GM18858 (cell line): Measurements from ENCODE around the gene CYP27C1.
"Not testable (repeated sequence)": the region's sequence is repeated elsewhere in the genome, so short reads cannot be mapped to it uniquely, and the experiment has no call there.

ENCODE experiments used
- ATAC-seq: cut with Tn5 transposase; IDR thresholded peaks from one replicate; pipeline ENCODE4 v1.9.1; 2021; ENCODE audit not compliant: unreplicated experiment

Gene CYP27C1, protein sequence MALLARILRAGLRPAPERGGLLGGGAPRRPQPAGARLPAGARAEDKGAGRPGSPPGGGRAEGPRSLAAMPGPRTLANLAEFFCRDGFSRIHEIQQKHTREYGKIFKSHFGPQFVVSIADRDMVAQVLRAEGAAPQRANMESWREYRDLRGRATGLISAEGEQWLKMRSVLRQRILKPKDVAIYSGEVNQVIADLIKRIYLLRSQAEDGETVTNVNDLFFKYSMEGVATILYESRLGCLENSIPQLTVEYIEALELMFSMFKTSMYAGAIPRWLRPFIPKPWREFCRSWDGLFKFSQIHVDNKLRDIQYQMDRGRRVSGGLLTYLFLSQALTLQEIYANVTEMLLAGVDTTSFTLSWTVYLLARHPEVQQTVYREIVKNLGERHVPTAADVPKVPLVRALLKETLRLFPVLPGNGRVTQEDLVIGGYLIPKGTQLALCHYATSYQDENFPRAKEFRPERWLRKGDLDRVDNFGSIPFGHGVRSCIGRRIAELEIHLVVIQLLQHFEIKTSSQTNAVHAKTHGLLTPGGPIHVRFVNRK

DNA sequence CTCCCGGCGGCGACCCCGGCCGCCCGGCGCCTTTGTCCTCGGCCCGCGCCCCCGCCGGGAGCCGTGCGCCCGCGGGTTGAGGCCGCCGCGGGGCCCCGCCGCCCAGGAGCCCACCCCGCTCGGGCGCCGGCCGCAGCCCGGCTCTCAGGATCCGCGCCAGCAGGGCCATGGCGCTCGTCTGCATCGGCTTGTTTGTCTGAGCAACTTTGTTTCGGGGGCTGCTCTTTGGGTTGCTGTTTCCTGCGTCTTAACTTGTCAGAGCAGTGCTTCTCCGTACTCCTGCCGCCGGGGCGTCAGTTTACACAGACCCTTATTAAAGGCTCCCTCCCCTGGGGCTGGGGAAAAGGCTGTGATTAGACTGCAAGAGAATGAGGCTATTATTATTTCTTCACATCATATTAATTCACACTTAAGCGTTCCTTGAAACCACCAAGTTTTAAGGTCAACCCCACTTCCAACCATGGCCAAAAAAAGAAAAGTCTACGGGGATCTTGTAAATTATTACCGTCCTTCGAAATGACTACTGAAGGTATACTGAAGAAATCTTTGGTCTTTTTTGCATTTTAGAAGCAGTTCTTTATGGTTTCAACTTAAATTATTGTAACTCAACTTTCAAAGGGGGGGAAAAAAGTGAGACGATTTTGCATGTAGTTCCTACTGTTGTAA is at the start of gene CYP27C1:
TSS of gene CYP27C1 (minus strand) at position 198 of the 666 bp plus-strand sequence. CDS start at position 169, 29 bp downstream.
- no peak for ATAC-seq

DNA sequence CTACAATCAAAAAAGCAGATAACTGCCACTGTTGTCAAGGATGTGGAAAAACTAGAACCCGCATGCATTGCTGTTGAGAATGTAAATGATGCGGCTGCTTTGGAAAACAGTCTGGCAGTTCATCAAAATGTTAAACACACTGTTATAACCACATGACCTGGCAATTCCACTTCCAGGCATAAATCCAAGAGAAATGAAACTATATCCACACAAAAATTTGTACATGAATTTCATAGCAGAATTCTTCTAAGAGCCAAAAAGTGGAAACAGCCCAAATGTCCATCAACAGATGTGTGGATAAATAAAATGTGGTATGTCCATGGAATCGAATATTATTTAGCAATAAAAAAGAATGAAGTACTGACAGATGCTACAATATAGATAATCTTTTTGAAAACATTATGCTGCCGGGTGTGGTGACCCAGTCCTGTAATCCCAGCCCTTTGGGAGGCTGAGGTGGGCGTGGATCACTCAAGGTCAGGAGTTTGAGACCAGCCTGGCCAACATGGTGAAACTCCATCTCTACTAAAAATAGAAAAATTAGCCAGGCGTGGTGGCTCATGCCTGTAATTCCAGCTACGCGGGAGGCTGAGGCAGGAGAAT is 41.8 kb upstream of the CYP27C1 start:
- no peak for ATAC-seq

DNA sequence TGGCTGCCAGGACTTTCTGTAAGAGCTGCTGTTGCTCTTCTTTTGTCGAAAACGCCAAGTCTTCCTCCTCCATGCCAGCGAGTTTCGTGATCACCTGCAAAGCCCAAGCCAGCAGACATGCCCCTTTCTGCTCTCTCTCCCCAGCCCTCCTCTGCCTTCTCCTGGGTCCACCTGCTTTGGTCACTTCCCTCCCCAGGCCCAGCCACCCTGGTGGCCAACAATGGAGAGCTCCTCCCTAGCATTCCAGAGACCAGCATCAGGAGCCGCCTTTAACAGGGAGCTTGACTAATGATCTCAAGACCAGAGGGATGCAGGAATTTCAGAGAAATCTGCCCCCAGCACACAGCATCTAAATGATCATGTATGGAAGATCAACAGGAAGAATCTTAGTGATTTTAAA is 39.3 kb upstream of the CYP27C1 start:
- no peak for ATAC-seq

DNA sequence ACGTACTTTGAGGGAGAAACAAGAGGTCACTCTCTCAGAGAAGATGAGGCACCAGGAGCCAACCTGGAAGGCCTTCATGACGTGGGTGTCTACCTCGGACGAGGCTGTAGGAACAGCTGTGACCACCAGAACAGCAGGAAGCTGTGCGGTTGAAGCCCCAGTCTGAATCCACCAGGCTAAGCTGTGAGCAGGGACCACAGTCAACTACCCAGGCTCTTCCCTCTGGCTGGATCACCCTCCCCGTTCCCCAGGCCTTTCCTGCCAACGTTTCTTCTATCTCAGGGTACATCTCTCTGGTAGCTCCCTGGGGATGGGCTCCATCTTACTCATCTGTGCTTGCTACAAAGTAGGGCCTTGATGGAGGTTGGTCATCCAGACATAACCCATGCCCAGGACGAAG is 36.8 kb upstream of the CYP27C1 start:
- ATAC-seq, result no peak

DNA sequence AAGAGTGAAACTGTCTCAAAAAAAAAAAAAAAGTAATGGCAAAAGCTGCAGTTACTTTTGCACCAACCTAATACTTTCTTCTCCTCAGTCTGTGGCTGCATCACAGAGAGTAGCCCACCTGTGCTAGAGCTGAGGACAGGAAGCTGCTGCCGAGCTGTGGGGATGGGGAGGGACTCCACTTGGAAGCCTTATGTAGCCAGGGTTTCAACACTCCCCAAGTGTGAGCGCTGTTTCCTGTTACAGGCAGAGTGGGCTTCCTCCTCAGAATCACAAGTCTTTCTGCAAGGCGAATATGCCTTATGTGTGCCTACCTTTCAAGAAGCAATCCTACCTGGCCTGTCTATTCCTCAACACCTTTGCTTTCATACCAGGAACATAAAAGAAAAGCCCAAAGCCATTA is 36.3 kb upstream of the CYP27C1 start:
- ATAC-seq, result no peak

DNA sequence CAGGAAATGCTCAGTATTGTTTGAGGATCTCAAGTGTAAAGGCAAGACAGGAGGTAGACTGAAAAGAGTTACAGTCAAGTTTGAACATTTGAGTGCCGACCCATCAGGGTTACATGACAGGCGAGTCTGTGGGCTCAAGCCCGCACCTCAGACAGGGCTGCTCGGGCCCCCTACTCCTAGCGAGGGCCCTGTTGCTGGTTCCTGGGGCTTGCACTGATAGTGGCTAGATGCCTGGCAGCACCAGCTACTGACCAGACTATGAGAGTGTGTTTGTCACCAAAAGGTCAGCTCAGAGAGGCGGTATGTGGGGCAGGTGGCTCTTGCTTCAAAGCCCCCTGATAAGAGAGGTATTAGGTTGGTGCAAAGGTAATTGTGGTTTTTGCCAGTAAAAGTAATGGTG is 35.6 kb upstream of the CYP27C1 start:
- no peak for ATAC-seq

DNA sequence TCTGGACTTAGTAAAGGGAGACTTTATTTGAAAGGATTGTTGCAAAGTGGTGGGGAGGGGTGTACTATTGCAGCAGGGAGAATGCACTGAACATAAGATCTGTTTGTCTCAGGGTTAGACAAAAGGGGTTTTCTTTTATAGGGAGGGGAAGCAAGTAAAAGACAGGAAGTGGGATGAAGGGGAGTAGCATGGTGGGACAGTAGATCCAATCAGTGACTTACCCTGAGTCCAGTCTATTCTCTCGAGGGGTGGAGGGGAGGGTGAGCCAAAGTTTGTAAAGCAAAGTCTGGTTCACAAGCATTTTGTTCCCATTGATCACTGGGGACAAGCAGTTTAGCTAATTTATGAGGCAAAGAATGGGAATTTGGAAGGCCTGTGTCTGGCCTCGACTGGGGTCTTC is 35.0 kb upstream of the CYP27C1 start:
- no peak for ATAC-seq

DNA sequence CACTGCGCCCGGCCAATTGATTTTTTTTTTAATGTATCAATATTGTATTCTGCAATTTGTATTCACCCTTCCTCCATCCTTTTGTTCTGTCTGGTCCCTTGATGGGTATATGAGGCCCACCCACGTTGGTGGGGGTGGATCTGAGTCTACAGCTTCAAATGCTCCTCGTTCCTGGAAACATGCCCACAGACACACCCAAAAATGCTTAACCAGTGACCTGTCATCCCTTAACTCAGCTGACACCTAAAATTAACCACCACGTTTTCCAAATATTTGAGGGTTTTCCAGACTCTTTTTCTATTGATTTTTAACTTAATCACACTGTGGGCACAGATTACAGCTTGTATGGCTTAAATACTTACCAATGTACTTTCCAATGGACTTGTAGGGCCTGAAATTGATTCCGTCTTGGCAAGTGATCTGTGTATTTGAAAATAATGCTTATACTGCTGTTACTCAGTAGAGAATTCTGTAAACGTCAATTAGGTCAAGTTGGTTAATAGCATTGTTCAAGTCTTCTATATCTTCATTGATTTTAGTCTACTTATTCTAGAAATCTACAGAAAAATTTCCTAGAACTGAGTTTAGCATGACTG is 34.4 kb upstream of the CYP27C1 start:
- no peak for ATAC-seq

DNA sequence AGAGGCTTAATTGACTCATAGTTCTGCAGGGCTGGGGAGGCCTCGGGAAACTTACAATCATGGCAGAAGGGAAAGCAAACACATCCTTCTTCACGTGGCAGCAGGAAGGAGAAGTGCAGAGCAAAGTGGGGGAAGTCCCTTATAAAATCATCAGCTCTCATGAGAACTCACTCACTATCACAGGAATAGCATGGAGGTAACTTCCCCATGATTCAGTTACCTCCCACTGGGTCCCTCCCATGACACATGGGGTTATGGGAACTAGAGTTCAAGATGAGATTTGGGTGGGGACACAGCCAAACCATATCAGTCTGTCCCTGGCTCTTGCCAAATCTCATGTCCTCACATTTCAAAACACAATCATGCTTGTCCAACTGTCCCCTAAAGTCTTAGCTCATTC is 21.1 kb upstream of the CYP27C1 start:
- ATAC-seq, result not testable (repeated sequence)

DNA sequence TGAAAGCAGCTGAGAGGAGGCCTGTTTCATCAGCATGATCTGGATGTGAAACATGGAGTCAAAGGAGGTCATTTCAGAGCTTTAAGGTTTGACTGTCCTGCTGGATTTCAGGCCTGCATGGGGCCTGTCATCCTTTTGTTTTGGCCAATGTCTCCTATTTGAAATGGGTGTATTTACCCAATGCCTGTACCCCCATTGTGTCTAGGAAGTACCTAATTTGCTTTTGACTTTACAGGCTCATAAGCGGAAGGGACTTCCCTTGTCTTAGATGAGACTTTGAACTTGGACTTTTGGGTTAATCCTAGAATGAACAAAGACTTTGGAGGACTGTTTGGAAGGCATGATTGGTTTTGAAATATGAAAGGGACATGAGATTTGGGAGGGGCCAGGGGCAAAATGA is 19.3 kb upstream of the CYP27C1 start:
- no peak for ATAC-seq

DNA sequence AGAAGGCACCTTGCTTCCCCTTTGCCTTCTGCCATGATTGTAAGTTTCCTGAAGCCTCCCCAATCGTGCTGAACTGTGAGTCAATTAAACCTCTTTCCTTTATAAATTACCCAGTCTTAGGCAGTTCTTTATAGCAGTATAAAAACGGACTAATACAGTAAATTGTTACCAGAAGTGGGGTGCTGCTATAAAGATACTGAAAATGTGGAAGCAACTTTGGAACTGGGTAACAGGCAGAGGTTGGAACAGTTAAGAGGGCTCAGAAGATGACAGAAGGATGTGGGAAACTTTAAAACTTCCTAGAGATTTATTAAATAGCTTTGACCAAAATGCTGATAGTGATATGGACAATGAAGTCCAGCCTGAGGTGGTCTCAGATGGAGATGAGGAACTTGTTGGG is 17.7 kb upstream of the CYP27C1 start:
- ATAC-seq, result not testable (repeated sequence)

DNA sequence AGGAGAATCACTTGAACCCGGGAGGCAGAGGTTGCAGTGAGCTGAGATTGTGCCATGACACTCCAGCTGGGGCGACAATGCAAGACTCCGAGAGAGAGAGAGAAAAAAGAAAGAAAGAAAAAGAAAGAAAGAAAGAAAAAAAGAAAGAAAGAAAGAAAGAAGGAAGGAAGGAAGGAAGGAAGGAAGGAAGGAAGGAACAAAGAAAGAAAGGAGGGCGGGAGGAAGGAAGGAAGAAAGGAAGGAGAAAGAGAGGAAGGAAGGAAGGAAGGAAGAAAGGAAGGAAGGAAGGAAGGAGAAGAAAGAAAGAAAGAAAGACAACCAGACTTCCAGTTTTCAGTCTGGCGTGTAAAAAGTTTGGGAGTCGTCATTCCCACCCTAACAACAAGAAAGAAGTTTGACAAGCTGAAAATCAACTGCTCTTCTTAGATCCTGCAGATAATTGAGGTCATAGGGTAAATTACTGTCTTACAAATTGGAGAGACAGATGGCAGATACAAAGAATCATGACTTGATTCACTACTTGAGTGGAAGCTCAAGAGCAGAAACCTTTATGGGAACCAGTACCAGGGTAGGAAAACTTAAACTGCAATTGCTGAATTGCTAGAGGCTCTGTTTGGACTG is 15.1 kb upstream of the CYP27C1 start:
- no peak for ATAC-seq

DNA sequence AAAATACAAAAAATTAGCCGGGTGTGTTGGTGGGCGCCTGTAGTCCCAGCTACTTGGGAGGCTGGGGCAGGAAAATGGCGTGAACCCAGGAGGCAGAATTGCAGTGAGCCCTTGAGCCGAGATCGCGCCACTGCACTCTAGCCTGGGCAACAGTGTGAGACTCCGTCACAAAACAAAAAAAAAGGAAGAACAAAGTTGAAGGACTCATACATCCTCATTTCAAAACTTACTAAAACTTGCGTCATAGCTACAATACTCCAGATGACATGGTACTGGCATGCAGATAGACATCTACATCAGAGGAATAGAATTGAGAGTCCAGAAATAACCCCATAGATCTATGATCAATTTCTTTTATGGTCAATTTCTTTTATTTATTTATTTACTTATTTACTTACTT is 13.6 kb upstream of the CYP27C1 start:
- ATAC-seq, result no peak

DNA sequence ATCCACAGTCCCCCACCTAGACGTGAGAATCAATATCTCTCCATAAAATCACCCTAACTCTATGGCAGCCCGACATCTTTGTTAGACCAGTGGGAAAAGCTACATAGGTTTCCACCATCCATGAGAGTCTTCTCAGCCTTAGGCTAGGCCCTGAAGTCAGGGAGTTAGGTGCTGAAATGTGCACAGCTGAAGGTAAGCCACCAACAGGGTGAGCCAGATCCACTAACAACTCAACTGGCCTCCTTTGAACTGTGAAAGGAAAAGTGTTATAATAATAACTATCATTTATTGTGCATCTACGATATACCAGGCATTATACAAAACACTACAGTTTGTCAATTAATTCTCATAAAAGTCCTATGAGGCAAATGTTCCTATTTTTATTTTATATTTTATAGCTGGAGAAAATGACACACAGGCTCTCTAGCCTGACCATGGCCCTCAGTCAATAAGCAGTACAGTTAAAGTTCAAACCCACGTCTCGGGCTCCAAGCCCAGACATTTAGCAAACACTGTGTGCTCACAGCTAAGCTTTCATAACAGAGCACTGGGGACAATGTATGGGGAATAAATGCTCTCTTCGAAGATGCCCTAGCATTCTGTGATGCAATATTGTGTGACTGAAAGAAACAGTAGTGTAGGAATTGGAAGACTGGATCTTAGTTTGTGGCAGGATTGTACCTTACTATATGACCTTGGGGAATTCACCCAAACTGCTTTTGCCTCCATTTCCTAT is 11.2 kb upstream of the CYP27C1 start:
- no peak for ATAC-seq

DNA sequence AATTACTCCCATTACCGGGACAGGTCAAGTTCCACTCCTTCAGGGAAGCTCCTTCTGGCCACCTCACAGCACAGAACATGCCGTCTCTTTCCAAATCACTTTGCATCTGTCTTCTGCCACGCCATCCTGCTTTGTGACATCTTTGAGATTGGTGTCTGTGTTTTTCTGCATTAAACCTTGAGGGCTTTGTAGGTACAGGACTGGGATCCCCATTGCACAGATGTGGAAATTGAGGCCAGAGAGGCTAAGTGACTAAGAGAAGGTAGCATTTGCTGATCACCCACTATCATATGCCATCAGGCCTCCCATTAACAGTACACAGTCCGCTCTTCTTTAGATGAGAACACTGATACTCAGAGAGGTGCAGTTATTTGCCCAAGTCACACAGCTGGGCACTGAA is 9.5 kb upstream of the CYP27C1 start:
- no peak for ATAC-seq

DNA sequence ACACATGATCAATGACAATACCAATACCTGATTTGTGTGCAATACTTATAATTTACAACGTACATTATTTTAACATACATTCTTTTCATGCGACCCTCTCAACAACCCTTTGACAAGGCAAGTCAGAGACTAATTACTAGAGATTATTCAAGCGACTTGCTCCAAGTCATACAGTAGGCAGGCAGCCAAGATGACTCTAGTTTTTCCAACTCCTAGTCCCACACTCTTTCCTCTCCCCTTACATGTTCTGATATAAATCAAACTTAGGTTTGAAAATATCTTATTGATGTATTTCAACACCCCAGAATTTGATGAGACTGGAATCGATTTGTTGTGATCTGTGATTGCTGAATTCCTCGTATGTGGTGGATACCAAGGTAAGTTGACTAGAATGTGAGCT is 8.0 kb upstream of the CYP27C1 start:
- no peak for ATAC-seq

DNA sequence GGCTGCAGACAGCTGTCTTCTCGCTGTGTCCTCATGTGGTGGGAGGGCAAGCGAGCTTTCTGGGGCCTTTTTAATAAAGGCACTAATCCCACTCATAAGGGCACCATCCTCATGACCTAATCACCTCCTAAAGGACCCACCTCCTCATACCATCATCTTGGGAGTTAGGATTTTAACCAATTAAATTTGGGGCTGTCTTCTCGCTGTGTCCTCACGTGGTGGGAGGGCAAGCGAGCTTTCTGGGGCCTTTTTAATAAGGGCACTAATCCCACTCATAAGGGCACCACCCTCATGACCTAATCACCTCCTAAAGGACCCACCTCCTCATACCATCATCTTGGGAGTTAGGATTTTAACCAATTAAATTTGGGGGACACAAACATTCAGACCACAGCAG is 7.2 kb upstream of the CYP27C1 start:
- ATAC-seq, result not testable (repeated sequence)

DNA sequence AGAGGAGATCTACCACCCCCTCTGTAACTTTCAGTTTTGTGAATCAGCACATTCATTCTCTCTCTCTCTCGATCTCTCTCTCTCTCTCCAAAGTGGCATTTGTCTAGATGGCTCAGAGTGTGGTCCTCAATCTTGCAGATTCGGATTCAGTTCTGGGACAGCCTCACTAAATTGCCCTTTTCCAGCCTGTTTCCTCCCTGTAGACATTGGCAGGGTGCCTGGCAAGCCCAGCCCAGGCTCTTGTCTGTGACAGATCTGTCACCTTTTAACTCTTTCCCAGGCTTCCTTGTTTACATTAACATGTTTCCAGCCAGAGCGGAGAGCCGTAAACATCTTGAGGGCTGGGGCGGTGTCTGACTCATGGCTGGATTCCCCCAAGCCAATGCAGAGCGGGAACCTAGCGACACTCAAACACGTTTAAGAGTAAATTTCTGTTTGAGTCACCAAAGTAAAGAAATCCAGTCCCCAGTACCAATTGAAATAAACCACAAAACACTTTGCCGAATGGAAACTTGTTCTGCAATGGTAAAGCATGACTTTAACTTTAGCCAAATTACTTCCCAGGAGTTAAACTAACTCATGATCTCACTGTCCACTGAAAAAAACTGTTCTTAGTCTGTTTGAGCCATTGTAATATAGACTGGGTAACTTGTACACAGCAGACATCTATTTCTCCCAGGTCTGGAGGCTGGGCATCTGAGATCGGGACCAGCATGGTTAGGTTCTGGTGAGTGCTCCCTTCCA is 6.6 kb upstream of the CYP27C1 start:
- ATAC-seq, result peak; percentile 89

DNA sequence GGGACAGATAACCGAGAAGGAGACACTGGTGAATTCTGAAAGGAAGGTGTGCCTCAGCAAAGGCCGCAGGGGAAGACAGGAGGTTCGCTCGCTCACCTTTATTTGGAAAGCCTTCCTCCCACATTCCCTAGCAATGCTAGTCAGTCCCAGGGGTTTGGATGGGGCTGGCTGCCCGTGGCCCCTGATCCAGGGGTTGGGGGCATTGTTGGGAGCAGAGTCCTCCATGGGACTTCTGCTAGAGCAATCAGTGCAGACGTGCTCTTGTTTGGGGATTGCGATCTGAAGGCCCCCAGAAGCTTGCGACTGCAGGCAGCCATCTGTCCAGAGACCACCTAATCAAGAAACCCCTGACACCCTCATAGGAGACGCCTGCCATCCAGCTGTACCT is 6.0 kb upstream of the CYP27C1 start:
- ATAC-seq, result no peak
